Karpas-422 (cell line): ENCODE data around the gene FITM2. TPM values are rescaled to one million over a fixed set of nuclear protein-coding genes. Genes with fewer than 3 reads are reported as not detected.

Experiments used
- DNase-seq: peaks from one replicate; pipeline ENCODE4 v3.0.0-alpha.2; 2015
- H2AFZ ChIP-seq: fragments of 200-600 bp; sonication (generic); 2 replicates; pipeline ENCODE4 v1.6.1; 2014; ENCODE audit warnings: antibody characterized with exemption, low read length, mixed read lengths
- H3K27ac ChIP-seq: fragments of 200-600 bp; sonication (generic); 2 replicates; pipeline ENCODE4 v1.5.1; 2014; ENCODE audit warnings: mild to moderate bottlenecking, low read length, moderate library complexity
- H3K27me3 ChIP-seq: fragments of 200-600 bp; sonication (generic); 2 replicates; pipeline ENCODE4 v1.6.1; 2014; ENCODE audit warnings: low read length, mixed read lengths
- H3K36me3 ChIP-seq: fragments of 200-600 bp; sonication (generic); 2 replicates; pipeline ENCODE4 v1.6.1; 2014; ENCODE audit warnings: low read length, mixed read lengths; ENCODE audit not compliant: insufficient read depth
- H3K4me1 ChIP-seq: fragments of 200-600 bp; sonication (generic); 2 replicates; pipeline ENCODE4 v1.6.1; 2014; ENCODE audit warnings: mild to moderate bottlenecking, low read length, mixed read lengths
- H3K4me2 ChIP-seq: fragments of 200-600 bp; sonication (generic); 2 replicates; pipeline ENCODE4 v1.6.1; 2014; ENCODE audit warnings: low read length, low read depth, mild to moderate bottlenecking; ENCODE audit not compliant: poor library complexity, severe bottlenecking
- H3K4me3 ChIP-seq: fragments of 200-600 bp; sonication (generic); 2 replicates; pipeline ENCODE4 v1.5.1; 2014; ENCODE audit warnings: mild to moderate bottlenecking, antibody characterized with exemption, low read length, mixed read lengths
- H3K79me2 ChIP-seq: fragments of 200-600 bp; sonication (generic); 2 replicates; pipeline ENCODE4 v1.6.1; 2014; ENCODE audit warnings: mild to moderate bottlenecking, low read length, mixed read lengths
- H3K9ac ChIP-seq: fragments of 200-600 bp; sonication (generic); 2 replicates; pipeline ENCODE4 v1.6.0; 2014; ENCODE audit warnings: low read length
- H3K9me2 ChIP-seq: fragments of 200-600 bp; sonication (generic), shearing (Covaris generic); replicated peaks from 2 replicates; pipeline ENCODE4 v1.6.0; 2014; ENCODE audit warnings: mild to moderate bottlenecking, low read length, moderate library complexity; ENCODE audit not compliant: insufficient read depth
- H3K9me3 ChIP-seq: fragments of 300-700, 200-600 bp; sonication (generic); 2 replicates; pipeline ENCODE4 v1.6.1; 2014; ENCODE audit warnings: low read length, mixed read lengths
- H4K20me1 ChIP-seq: fragments of 200-600 bp; sonication (generic); 2 replicates; pipeline ENCODE4 v1.6.1; 2014; ENCODE audit warnings: mild to moderate bottlenecking, antibody characterized with exemption, low read length, low read depth; ENCODE audit not compliant: insufficient read depth
- total RNA-seq: library from RNA; depleted of rRNA; stranded (reverse); fragments of >200 nt; shearing (Covaris generic); gene quantifications from 2 replicates; pipeline ENCODE4 v1.2.3, GENCODE V29; 2014; ENCODE audit warnings: low replicate concordance; rRNA removed

Gene FITM2
- 0.82 and 3.0 TPM in 2 replicates for total RNA-seq

- no peaks in the 10 kb centered on the region for H3K27me3 ChIP-seq
- peak within 1 kb of the TSS; percentile 98 for H3K9ac ChIP-seq
- H3K79me2 ChIP-seq: no peaks in the 10 kb centered on the region
- no peak within 1 kb of the TSS for H3K27ac ChIP-seq
- H3K4me2 ChIP-seq: peak within 1 kb of the TSS; percentile 98
- DNase-seq: peak; percentile 98
- H3K9me3 ChIP-seq: no peaks in the 10 kb centered on the region
- H3K9me2 ChIP-seq: no peaks in the 10 kb centered on the region
- H3K4me3 ChIP-seq: peak within 1 kb of the TSS; percentile 97
- no peaks in the 10 kb centered on the region for H3K36me3 ChIP-seq
- no peaks in the 10 kb centered on the region for H4K20me1 ChIP-seq
- H3K4me1 ChIP-seq: peaks cover 13% of the 10 kb centered on the region
- peak within 1 kb of the TSS; percentile 100 for H2AFZ ChIP-seq
Observed at GRCh38 chr20:44310664-44311639, at the start of gene FITM2. Gene FITM2, minus strand, starts transcription at chr20:44311202. Its CDS starts 54 bp downstream, at chr20:44311148.

- Histone ChIP-seq H3K27me3 (no peaks in the 10 kb centered on the region), H3K9me2 (no peaks in the 10 kb centered on the region), H3K9ac (no peak overlapping the region), H3K9me3 (no peaks in the 10 kb centered on the region), H3K79me2 (no peaks in the 10 kb centered on the region), H3K27ac (no peak overlapping the region), H3K4me1 (no peaks in the 10 kb centered on the region), H4K20me1 (no peaks in the 10 kb centered on the region), H3K36me3 (no peaks in the 10 kb centered on the region), H3K4me2 (no peak overlapping the region), H2AFZ (no peak overlapping the region), H3K4me3 (no peak overlapping the region)
- no peak for DNase-seq
Observed at GRCh38 chr20:44360221-44360620, 49.2 kb upstream of the FITM2 start.

GRCh38 chr20:44358776-44359175 lies 47.8 kb upstream of the FITM2 start:
- DNase-seq: no peak
- Histone ChIP-seq H3K9me2 (no peaks in the 10 kb centered on the region), H3K9ac (no peak overlapping the region), H3K4me3 (no peak overlapping the region), H3K79me2 (no peaks in the 10 kb centered on the region), H4K20me1 (no peaks in the 10 kb centered on the region), H2AFZ (no peak overlapping the region), H3K27ac (no peak overlapping the region), H3K9me3 (no peaks in the 10 kb centered on the region), H3K27me3 (no peaks in the 10 kb centered on the region), H3K36me3 (no peaks in the 10 kb centered on the region), H3K4me1 (no peaks in the 10 kb centered on the region), H3K4me2 (no peak overlapping the region)

- no peak overlapping the region for H3K4me2 ChIP-seq
- no peaks in the 10 kb centered on the region for H3K79me2 ChIP-seq
- no peaks in the 10 kb centered on the region for H3K9me2 ChIP-seq
- no peaks in the 10 kb centered on the region for H3K27me3 ChIP-seq
- no peaks in the 10 kb centered on the region for H4K20me1 ChIP-seq
- no peak for DNase-seq
- H3K4me1 ChIP-seq: no peaks in the 10 kb centered on the region
- no peak overlapping the region for H3K27ac ChIP-seq
- no peak overlapping the region for H3K9ac ChIP-seq
- H3K36me3 ChIP-seq: no peaks in the 10 kb centered on the region
- H3K9me3 ChIP-seq: no peaks in the 10 kb centered on the region
- no peak overlapping the region for H3K4me3 ChIP-seq
- H2AFZ ChIP-seq: no peak overlapping the region
Observed at GRCh38 chr20:44357555-44358125, 46.6 kb upstream of the FITM2 start.

- no peak overlapping the region for H3K4me2 ChIP-seq
- DNase-seq: no peak
- no peak overlapping the region for H2AFZ ChIP-seq
Observed at GRCh38 chr20:44357020-44357419, 46.0 kb upstream of the FITM2 start.

GRCh38 chr20:44356353-44356723 lies 45.3 kb upstream of the FITM2 start:
- Histone ChIP-seq H3K9me2 (no peaks in the 10 kb centered on the region), H3K79me2 (no peaks in the 10 kb centered on the region), H3K27me3 (no peaks in the 10 kb centered on the region), H3K27ac (no peak overlapping the region), H3K4me1 (no peaks in the 10 kb centered on the region), H3K9me3 (no peaks in the 10 kb centered on the region), H3K4me2 (no peak overlapping the region), H3K9ac (no peak overlapping the region), H2AFZ (no peak overlapping the region), H4K20me1 (no peaks in the 10 kb centered on the region), H3K36me3 (no peaks in the 10 kb centered on the region), H3K4me3 (no peak overlapping the region)
- no peak for DNase-seq

More at GRCh38 chr20:44357020-44357419, 46.0 kb upstream of the FITM2 start:
- Histone ChIP-seq H3K27ac (no peak overlapping the region), H3K9me2 (no peaks in the 10 kb centered on the region), H3K4me3 (no peak overlapping the region), H3K4me1 (no peaks in the 10 kb centered on the region), H3K27me3 (no peaks in the 10 kb centered on the region), H3K79me2 (no peaks in the 10 kb centered on the region), H3K36me3 (no peaks in the 10 kb centered on the region), H3K9ac (no peak overlapping the region), H4K20me1 (no peaks in the 10 kb centered on the region), H3K9me3 (no peaks in the 10 kb centered on the region)

GRCh38 chr20:44355498-44356352 lies 44.7 kb upstream of the FITM2 start, which contains the start of gene HNF4A:
Gene HNF4A, plus strand, starts transcription at chr20:44355699. Its CDS starts 106 bp downstream, at chr20:44355805.
- Histone ChIP-seq H3K4me2 (no peak within 1 kb of the TSS), H3K4me3 (no peak within 1 kb of the TSS)

More at GRCh38 chr20:44355498-44356352, 44.7 kb upstream of the FITM2 start, which contains the start of gene HNF4A:
- H3K9me2 ChIP-seq: no peaks in the 10 kb centered on the region
- no peak within 1 kb of the TSS for H3K27ac ChIP-seq
- no peak within 1 kb of the TSS for H2AFZ ChIP-seq
- H3K79me2 ChIP-seq: no peaks in the 10 kb centered on the region
- DNase-seq: no peak
- no peaks in the 10 kb centered on the region for H4K20me1 ChIP-seq
- no peak within 1 kb of the TSS for H3K9ac ChIP-seq
- H3K27me3 ChIP-seq: no peaks in the 10 kb centered on the region
- no peaks in the 10 kb centered on the region for H3K4me1 ChIP-seq
- H3K36me3 ChIP-seq: no peaks in the 10 kb centered on the region
- no peaks in the 10 kb centered on the region for H3K9me3 ChIP-seq
